Upper lobe of left lung (tissue), 4 donors: ENCODE measurements around the gene DCLK1.

ENCODE experiments used
- POLR2AphosphoS5 ChIP-seq, 2 donors: sonication (generic); formaldehyde crosslinking; IDR thresholded peaks; one replicate each; pipeline ENCODE4 v1.5.1; 2017; ENCODE audit warnings: antibody characterized with exemption in 2 of 2
- TF ChIP-seq, protein P1 (sequence below), 6 experiments: fragments of 450-650 bp in 4 of 6; fragments of 200-600 bp in 2 of 6; sonication (generic) in 2 of 6; IDR thresholded peaks; one replicate each; pipeline ENCODE4 v1.5.1; 2016 to 2019; ENCODE audit warnings: antibody characterized with exemption in 6 of 6

DNA sequence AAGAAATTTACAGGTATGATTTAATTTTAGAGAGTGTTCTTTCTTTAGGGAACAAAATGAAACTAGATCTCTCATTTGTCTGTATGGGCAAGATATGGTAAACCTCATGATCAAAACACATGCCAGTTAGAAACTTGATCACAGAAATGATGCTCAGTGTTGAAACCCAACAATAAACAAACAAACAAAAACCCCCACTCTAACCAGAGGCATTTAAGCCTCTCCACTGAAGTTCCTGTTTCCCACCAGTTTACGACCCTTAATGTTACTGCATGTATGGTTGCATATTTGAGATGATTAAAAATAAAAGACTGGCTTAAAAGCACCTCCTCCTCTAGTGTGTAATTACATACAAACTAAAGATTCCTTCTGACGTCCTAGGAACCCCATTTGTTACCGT is 361.4 kb downstream of the DCLK1 start:
- TF ChIP-seq, protein P1, sequence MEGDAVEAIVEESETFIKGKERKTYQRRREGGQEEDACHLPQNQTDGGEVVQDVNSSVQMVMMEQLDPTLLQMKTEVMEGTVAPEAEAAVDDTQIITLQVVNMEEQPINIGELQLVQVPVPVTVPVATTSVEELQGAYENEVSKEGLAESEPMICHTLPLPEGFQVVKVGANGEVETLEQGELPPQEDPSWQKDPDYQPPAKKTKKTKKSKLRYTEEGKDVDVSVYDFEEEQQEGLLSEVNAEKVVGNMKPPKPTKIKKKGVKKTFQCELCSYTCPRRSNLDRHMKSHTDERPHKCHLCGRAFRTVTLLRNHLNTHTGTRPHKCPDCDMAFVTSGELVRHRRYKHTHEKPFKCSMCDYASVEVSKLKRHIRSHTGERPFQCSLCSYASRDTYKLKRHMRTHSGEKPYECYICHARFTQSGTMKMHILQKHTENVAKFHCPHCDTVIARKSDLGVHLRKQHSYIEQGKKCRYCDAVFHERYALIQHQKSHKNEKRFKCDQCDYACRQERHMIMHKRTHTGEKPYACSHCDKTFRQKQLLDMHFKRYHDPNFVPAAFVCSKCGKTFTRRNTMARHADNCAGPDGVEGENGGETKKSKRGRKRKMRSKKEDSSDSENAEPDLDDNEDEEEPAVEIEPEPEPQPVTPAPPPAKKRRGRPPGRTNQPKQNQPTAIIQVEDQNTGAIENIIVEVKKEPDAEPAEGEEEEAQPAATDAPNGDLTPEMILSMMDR (IDR thresholded peaks at IDR 0.05): no peak
- TF ChIP-seq POLR2AphosphoS5 (IDR thresholded peaks at IDR 0.05): no peak
